GM12878 (cell line): ENCODE measurements around the gene MYLK4. TPM values are rescaled to one million over a fixed set of nuclear protein-coding genes. Genes with fewer than 3 reads are reported as not detected.
A peak's percentile ranks its signal among the peaks of the same experiment; 100 is the strongest.

Source experiments
- BCL11A ChIP-seq: IDR thresholded peaks from 2 replicates; pipeline ENCODE4 v1.6.1; 2011; ENCODE audit warnings: low read depth, low read length
- E2F4 ChIP-seq: IDR thresholded peaks from 2 replicates; pipeline ENCODE4 v1.6.1; 2012; ENCODE audit warnings: low read depth, low read length, improper control_type of control experiment
- ETV6 ChIP-seq, 2 experiments: fragments of 450-650 bp in 1 of 2; IDR thresholded peaks in 1 of 2; conservative IDR thresholded peaks in 1 of 2; 2 replicates each; pipeline ENCODE4 v1.6.1; 2014; ENCODE audit warnings: antibody characterized with exemption in 1 of 2, borderline replicate concordance in 1 of 2, low read depth in 1 of 2, mild to moderate bottlenecking in 1 of 2, moderate library complexity in 1 of 2
- FOXM1 ChIP-seq: IDR thresholded peaks from 2 replicates; pipeline ENCODE4 v1.6.1; 2012; ENCODE audit warnings: low read depth, mild to moderate bottlenecking, inconsistent platforms, low read length, moderate library complexity
- GATAD2B ChIP-seq: fragments of 450-650 bp; conservative IDR thresholded peaks from 2 replicates; pipeline ENCODE4 v1.6.1; 2017; ENCODE audit warnings: low read depth, mild to moderate bottlenecking, moderate library complexity
- HCFC1 ChIP-seq: fragments of 150-350 bp; IDR thresholded peaks from 2 replicates; pipeline ENCODE4 v1.6.1; 2014; ENCODE audit warnings: low read length
- RUNX3 ChIP-seq: IDR thresholded peaks from 2 replicates; pipeline ENCODE4 v1.6.1; 2012; ENCODE audit warnings: low read length, inconsistent platforms
- SKIL ChIP-seq: fragments of 450-650 bp; IDR thresholded peaks from 2 replicates; pipeline ENCODE4 v1.6.1; 2017; ENCODE audit warnings: mild to moderate bottlenecking, low read depth, inconsistent platforms; ENCODE audit not compliant: poor library complexity, severe bottlenecking
- SPI1 ChIP-seq: IDR thresholded peaks from 2 replicates; pipeline ENCODE4 v1.6.1; 2011; ENCODE audit warnings: low read depth, mild to moderate bottlenecking, low read length, moderate library complexity, borderline replicate concordance; ENCODE audit not compliant: insufficient read depth
- STAT1 ChIP-seq: fragments of 450-650 bp; conservative IDR thresholded peaks from 2 replicates; pipeline ENCODE4 v1.6.1; 2014; ENCODE audit warnings: antibody characterized with exemption, mild to moderate bottlenecking
- ZNF687 ChIP-seq: fragments of 450-650 bp; IDR thresholded peaks from 2 replicates; pipeline ENCODE4 v1.6.1; 2017; ENCODE audit warnings: mild to moderate bottlenecking, moderate library complexity
- polyA plus RNA-seq, 11 experiments: library from polyadenylated mRNA; depleted of rRNA in 4 of 11; unstranded in 6 of 11; stranded (reverse) in 5 of 11; fragments of >200 nt; fragmentation: Nextera tagmentation in 4 of 11; fragmentation: Illumina TruSeq in 1 of 11; extraction: Ambion mirVana in 4 of 11; extraction: Trizol in 1 of 11; gene quantifications; 1 replicate in 1 of 11; 2 replicates in 10 of 11; pipeline versions ENCODE4 v1.2.1 to v1.2.3, GENCODE V29; 2011 to 2016; ENCODE audit warnings: inconsistent platforms in 2 of 11, missing spikeins in 2 of 11, low read depth in 1 of 11
- total RNA-seq, 4 experiments: library from RNA; depleted of rRNA in 3 of 4; stranded (reverse); fragments of >200 nt in 3 of 4; fragmentation: Illumina TruSeq in 1 of 4; extraction: Trizol in 1 of 4; gene quantifications; 2 replicates each; pipeline versions ENCODE4 v1.2.1 to v1.2.3, GENCODE V29; 2013 to 2021
- TF ChIP-seq, protein P1 (sequence below): fragments of 450-650 bp; IDR thresholded peaks from 2 replicates; pipeline ENCODE4 v1.6.1; 2017; ENCODE audit warnings: mild to moderate bottlenecking, moderate library complexity
- TF ChIP-seq, protein P2 (sequence below): fragments of 150-350 bp; IDR thresholded peaks from 2 replicates; pipeline ENCODE4 v1.6.1; 2016; ENCODE audit warnings: low read depth, low read length

MYLK4 gene
- total and polyA plus RNA-seq, 10 of the 15 experiments (the other 5 are each of a cell fraction or from before 2014, with no cell fraction given), result under 0.01 to 0.09 (median 0.05) TPM; not detected in 1

DNA sequence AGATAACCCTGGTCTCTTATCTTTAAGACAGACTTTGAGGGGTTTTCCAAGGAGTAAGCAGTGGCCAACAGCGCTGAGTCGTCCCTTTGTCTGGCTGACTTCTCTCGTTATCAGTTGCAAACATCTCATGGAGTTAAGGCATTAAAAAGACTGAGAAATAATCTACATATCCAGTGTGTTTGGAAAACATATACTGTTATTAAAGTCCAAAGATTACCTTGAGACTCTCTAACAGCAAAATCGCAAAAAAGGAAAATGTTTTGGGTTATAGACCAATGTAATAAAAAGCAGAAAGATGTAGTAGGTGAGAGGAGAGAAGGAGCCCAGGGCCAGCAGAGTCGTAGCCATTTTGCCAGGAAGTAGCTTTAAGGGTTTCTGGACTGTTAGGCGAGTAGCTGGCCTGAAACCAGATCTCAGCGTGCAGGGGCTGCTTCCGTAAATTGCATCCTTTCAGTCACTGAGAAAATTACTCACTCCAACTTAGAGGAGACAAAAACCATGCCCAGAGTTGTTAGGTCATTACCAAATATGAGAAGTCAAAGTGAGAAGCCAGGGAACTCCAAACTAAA lies 24.6 kb downstream of the MYLK4 start (continued):
- TF ChIP-seq, protein P1, sequence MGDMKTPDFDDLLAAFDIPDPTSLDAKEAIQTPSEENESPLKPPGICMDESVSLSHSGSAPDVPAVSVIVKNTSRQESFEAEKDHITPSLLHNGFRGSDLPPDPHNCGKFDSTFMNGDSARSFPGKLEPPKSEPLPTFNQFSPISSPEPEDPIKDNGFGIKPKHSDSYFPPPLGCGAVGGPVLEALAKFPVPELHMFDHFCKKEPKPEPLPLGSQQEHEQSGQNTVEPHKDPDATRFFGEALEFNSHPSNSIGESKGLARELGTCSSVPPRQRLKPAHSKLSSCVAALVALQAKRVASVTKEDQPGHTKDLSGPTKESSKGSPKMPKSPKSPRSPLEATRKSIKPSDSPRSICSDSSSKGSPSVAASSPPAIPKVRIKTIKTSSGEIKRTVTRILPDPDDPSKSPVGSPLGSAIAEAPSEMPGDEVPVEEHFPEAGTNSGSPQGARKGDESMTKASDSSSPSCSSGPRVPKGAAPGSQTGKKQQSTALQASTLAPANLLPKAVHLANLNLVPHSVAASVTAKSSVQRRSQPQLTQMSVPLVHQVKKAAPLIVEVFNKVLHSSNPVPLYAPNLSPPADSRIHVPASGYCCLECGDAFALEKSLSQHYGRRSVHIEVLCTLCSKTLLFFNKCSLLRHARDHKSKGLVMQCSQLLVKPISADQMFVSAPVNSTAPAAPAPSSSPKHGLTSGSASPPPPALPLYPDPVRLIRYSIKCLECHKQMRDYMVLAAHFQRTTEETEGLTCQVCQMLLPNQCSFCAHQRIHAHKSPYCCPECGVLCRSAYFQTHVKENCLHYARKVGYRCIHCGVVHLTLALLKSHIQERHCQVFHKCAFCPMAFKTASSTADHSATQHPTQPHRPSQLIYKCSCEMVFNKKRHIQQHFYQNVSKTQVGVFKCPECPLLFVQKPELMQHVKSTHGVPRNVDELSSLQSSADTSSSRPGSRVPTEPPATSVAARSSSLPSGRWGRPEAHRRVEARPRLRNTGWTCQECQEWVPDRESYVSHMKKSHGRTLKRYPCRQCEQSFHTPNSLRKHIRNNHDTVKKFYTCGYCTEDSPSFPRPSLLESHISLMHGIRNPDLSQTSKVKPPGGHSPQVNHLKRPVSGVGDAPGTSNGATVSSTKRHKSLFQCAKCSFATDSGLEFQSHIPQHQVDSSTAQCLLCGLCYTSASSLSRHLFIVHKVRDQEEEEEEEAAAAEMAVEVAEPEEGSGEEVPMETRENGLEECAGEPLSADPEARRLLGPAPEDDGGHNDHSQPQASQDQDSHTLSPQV, result no peak
- TF ChIP-seq STAT1 (no peak), HCFC1 (no peak), SKIL (no peak), ZNF687 (no peak), BCL11A (no peak), FOXM1 (no peak), RUNX3 (peak; percentile 34), ETV6 (conservative IDR thresholded peaks at IDR 0.05 in 1 of 2, IDR thresholded peaks at IDR 0.05 in 1 of 2; ENCODE audit: borderline replicate concordance in 1 of 2, low read depth in 1 of 2) (peak in 1 of 2 experiments; percentile 25; a peak in 1 of 4 replicates), GATAD2B (no peak), E2F4 (no peak), SPI1 (peak; percentile 32; the same call in 1 of the 2 replicates)
- TF ChIP-seq, protein P2, sequence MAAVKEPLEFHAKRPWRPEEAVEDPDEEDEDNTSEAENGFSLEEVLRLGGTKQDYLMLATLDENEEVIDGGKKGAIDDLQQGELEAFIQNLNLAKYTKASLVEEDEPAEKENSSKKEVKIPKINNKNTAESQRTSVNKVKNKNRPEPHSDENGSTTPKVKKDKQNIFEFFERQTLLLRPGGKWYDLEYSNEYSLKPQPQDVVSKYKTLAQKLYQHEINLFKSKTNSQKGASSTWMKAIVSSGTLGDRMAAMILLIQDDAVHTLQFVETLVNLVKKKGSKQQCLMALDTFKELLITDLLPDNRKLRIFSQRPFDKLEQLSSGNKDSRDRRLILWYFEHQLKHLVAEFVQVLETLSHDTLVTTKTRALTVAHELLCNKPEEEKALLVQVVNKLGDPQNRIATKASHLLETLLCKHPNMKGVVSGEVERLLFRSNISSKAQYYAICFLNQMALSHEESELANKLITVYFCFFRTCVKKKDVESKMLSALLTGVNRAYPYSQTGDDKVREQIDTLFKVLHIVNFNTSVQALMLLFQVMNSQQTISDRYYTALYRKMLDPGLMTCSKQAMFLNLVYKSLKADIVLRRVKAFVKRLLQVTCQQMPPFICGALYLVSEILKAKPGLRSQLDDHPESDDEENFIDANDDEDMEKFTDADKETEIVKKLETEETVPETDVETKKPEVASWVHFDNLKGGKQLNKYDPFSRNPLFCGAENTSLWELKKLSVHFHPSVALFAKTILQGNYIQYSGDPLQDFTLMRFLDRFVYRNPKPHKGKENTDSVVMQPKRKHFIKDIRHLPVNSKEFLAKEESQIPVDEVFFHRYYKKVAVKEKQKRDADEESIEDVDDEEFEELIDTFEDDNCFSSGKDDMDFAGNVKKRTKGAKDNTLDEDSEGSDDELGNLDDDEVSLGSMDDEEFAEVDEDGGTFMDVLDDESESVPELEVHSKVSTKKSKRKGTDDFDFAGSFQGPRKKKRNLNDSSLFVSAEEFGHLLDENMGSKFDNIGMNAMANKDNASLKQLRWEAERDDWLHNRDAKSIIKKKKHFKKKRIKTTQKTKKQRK, result no peak
